ENCODE results near the gene THEM4. TPM values are rescaled to one million over a fixed set of nuclear protein-coding genes. Genes with fewer than 3 reads are reported as not detected.

THEM4 gene
- total and polyA plus RNA-seq, 2 experiments from 2014 or later, result 13.4 to 20.4 TPM

GRCh38 chr1:151912973-151913372, 3.7 kb upstream of the THEM4 start (continued):
- TF ChIP-seq EZH2phosphoT487 (IDR thresholded peaks at IDR 0.05; ENCODE audit: unreplicated experiment) (no peak), JUNB (IDR thresholded peaks at IDR 0.05; ENCODE audit: unreplicated experiment) (no peak), ZNF114 (CRISPR knock-in tag; IDR thresholded peaks at IDR 0.05) (no peak), REST (IDR thresholded peaks at IDR 0.05; ENCODE audit: unreplicated experiment) (no peak), NANOG (IDR thresholded peaks at IDR 0.05; ENCODE audit: borderline replicate concordance) (no peak), ZNF331 (CRISPR knock-in tag; IDR thresholded peaks at IDR 0.05; ENCODE audit: low read depth) (no peak), CTCF (conservative IDR thresholded peaks at IDR 0.05; ENCODE audit: low read depth in 2 of 2) (no peak)

GRCh38 chr1:151908228-151908691, 1.1 kb downstream of the THEM4 start:
- no peaks in the 10 kb centered on the region for H3F3A ChIP-seq (replicated peaks; ENCODE audit: low read depth)
- DNase-seq (ENCODE audit: low spot score) (peak; percentile 60), ATAC-seq (no peak)
- no peaks in the 10 kb centered on the region for H3K9me2 ChIP-seq (ENCODE audit: insufficient read depth)
- Mint-ChIP-seq H3K27me3 (ENCODE audit: insufficient read depth, low read depth, poor library complexity) (peaks cover 17% of the 10 kb centered on the region), H3K4me1 (peaks cover 12% of the 10 kb centered on the region), H3K9me3 (peaks cover 49% of the 10 kb centered on the region), H3K4me3 (peak overlapping the region; percentile 83), H3K27ac (no peak overlapping the region), H3K36me3 (ENCODE audit: low read depth) (peaks cover 52% of the 10 kb centered on the region)
- peak overlapping the region; percentile 63 for H3K4me3 ChIP-seq
- H3K27ac ChIP-seq (ENCODE audit: low read depth), result no peak overlapping the region
- H4K20me1 ChIP-seq (replicated peaks; ENCODE audit: insufficient read depth), result no peaks in the 10 kb centered on the region
- TF ChIP-seq CTCF (conservative IDR thresholded peaks at IDR 0.05; ENCODE audit: low read depth in 2 of 2) (peak; percentile 16 to 52), JUNB (IDR thresholded peaks at IDR 0.05; ENCODE audit: unreplicated experiment) (no peak)
- no peaks in the 10 kb centered on the region for H3K27me3 ChIP-seq (ENCODE audit: insufficient read depth)
- H3K4me1 ChIP-seq (ENCODE audit: insufficient read depth), result peaks cover 13% of the 10 kb centered on the region
- H3K36me3 ChIP-seq (ENCODE audit: insufficient read depth), result peaks cover 12% of the 10 kb centered on the region; the same call in 1 of the 2 replicates
- peak overlapping the region; percentile 84 for H3K4me2 ChIP-seq
- H3K79me2 ChIP-seq (replicated peaks; ENCODE audit: insufficient read depth), result peaks cover 16% of the 10 kb centered on the region; the same call in 1 of the 2 replicates
- H2AFZ ChIP-seq, result no peak overlapping the region
